Mesothelial cell of epicardium (in vitro differentiated cells): ENCODE data around the gene RASAL3. TPM values are rescaled to one million over a fixed set of nuclear protein-coding genes. Genes with fewer than 3 reads are reported as not detected.

Experiments
- DNase-seq, 2 experiments: peaks; one replicate each; pipeline ENCODE4 v3.0.0; 2021; ENCODE audit warnings: low spot score in 2 of 2; ENCODE audit not compliant: unreplicated experiment in 2 of 2
- H3K27ac Mint-ChIP-seq: 2 replicates; pipeline ENCODE4 v1.8.0; 2021; ENCODE audit warnings: mixed read lengths
- H3K27me3 Mint-ChIP-seq: 2 replicates; pipeline ENCODE4 v1.8.0; 2021; ENCODE audit warnings: low read depth, mixed read lengths
- H3K36me3 Mint-ChIP-seq: 2 replicates; pipeline ENCODE4 v1.8.0; 2021; ENCODE audit warnings: mixed read lengths
- H3K4me1 Mint-ChIP-seq: 2 replicates; pipeline ENCODE4 v1.8.0; 2021; ENCODE audit warnings: mixed read lengths
- H3K4me3 Mint-ChIP-seq: 2 replicates; pipeline ENCODE4 v1.8.0; 2021; ENCODE audit warnings: mild to moderate bottlenecking, moderate library complexity, mixed read lengths
- H3K9me3 Mint-ChIP-seq: 2 replicates; pipeline ENCODE4 v1.8.0; 2021; ENCODE audit warnings: mixed read lengths
- microRNA-seq: library from miRNA; unstranded; fragments of <30 nt; microRNA quantifications from one replicate; pipeline ENCODE4 v1.2.0, GENCODE V29; 2021; ENCODE audit warnings: inconsistent platforms, mixed read lengths
- total RNA-seq: library from RNA; stranded (reverse); gene quantifications from 3 replicates; pipeline ENCODE4 v1.2.1, GENCODE V29; 2021
- TF ChIP-seq, protein P1 (sequence below): fragments of 200-600 bp; sonication (generic); IDR thresholded peaks from one replicate; pipeline ENCODE4 v1.5.0; 2021; ENCODE audit warnings: antibody characterized with exemption; ENCODE audit not compliant: unreplicated experiment

RASAL3 gene
- total RNA-seq, 1 donor from 2014 or later = not detected

DNA sequence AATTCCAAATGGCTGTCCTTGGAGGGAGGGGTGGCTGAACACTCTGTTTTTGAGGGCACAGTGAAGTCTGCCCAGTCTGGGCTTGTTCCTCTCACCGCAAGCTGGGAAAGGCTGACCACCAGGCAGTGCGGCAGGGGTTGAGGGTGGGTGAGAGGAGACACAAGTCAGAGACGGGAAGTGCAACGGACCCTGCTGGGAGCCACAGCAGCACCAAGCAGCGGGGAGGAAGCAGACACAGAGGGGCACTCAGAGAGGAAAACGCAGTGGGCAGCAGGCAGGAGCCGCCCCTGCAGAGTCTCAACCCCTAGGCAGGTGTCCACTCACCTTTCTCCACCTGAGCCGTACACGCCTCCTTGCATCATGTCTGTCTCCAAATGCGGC, 61.2 kb downstream of the RASAL3 start:
- Mint-ChIP-seq H3K4me3 (no peak overlapping the region), H3K27me3 (no peaks in the 10 kb centered on the region), H3K9me3 (no peaks in the 10 kb centered on the region), H3K36me3 (peaks cover 10% of the 10 kb centered on the region), H3K27ac (no peak overlapping the region), H3K4me1 (peaks cover 2% of the 10 kb centered on the region)
- DNase-seq = no peak
- TF ChIP-seq, protein P1, sequence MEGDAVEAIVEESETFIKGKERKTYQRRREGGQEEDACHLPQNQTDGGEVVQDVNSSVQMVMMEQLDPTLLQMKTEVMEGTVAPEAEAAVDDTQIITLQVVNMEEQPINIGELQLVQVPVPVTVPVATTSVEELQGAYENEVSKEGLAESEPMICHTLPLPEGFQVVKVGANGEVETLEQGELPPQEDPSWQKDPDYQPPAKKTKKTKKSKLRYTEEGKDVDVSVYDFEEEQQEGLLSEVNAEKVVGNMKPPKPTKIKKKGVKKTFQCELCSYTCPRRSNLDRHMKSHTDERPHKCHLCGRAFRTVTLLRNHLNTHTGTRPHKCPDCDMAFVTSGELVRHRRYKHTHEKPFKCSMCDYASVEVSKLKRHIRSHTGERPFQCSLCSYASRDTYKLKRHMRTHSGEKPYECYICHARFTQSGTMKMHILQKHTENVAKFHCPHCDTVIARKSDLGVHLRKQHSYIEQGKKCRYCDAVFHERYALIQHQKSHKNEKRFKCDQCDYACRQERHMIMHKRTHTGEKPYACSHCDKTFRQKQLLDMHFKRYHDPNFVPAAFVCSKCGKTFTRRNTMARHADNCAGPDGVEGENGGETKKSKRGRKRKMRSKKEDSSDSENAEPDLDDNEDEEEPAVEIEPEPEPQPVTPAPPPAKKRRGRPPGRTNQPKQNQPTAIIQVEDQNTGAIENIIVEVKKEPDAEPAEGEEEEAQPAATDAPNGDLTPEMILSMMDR = no peak

DNA sequence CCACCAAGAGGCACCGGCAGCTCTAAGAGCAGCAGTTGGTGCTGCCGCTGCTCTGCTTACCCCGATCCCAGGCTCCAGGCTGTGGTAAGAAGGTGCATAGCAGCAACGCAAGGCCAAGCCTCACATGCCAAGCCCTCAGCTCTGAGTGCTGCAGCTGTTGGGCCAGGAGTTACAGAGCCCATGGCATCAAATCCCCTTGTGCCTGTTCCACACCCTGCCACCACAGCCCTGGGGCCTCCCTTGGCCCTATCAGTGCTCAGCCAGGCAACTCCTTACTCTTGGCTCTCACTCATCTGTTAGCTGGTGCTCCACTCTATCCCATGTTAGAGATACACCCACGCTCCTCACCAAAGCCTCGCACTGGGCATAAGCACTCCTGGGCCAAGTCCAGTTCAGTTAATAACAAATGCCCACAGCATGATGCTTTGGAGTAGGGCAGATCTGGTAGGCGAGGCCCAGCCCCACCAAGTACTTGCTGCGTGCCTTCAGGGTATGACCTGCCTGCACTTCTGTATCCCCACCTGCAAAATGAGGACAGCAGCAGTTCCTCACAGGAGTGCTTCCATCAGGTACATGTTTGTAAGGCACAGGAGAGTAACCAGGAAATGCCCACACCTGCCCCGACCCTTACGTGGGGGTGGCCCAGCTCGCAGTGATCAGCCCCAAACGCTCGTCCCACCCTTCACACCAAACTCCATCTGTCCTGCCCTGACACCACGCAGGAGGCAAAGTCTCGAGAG, 61.8 kb downstream of the RASAL3 start:
- TF ChIP-seq, protein P1 = no peak
- no peak for DNase-seq
- Mint-ChIP-seq H3K9me3 (no peaks in the 10 kb centered on the region), H3K27ac (no peak overlapping the region), H3K27me3 (no peaks in the 10 kb centered on the region), H3K36me3 (peaks cover 11% of the 10 kb centered on the region), H3K4me1 (no peaks in the 10 kb centered on the region), H3K4me3 (no peak overlapping the region)

Small RNA genes within 50 kb of the gene (microRNA-seq; reads per million reads assigned to microRNA genes)
- gene MIR1470 = not detected

Other genes with a start within 250 kb of the RASAL3 start
- gene EPHX3, start 232.1 kb downstream of the RASAL3 start, total RNA-seq = 2.1 to 2.4 TPM (median 2.1 TPM) in 3 replicates
- gene BRD4, start 132.0 kb downstream of the RASAL3 start, total RNA-seq = 148 to 153 TPM (median 152 TPM) in 3 replicates
- gene AKAP8, start 84.8 kb downstream of the RASAL3 start, total RNA-seq = 42.6 to 47.2 TPM (median 43.5 TPM) in 3 replicates
- 239 to 262 TPM (median 254 TPM) in 3 replicates for gene AKAP8L, start 45.6 kb downstream of the RASAL3 start, total RNA-seq
- 57.5 to 62.0 TPM (median 60.4 TPM) in 3 replicates for gene WIZ, start 14.6 kb downstream of the RASAL3 start, total RNA-seq
- not detected in 3 replicates for gene PGLYRP2, start 15.0 kb upstream of the RASAL3 start, total RNA-seq
- not detected in 3 replicates for gene CYP4F22, start 44.0 kb upstream of the RASAL3 start, total RNA-seq
- not detected in 3 replicates for gene CYP4F8, start 150.7 kb upstream of the RASAL3 start, total RNA-seq
- not detected in 3 replicates for gene CYP4F3, start 176.4 kb upstream of the RASAL3 start, total RNA-seq
- not detected in 3 replicates for gene CYP4F12, start 208.5 kb upstream of the RASAL3 start, total RNA-seq